Trophoblast cell (in vitro differentiated cells and primary cell): Measurements from ENCODE around the gene DNMBP.
"Not testable (repeated sequence)": the region's sequence is repeated elsewhere in the genome, so short reads cannot be mapped to it uniquely, and the experiment has no call there.

Source experiments
- DNase-seq, 2 donors: peaks; one replicate each; pipeline ENCODE4 v3.0.0-alpha.2; 2016
- H2AFZ ChIP-seq: 2 replicates; pipeline ENCODE4 v1.6.1; 2013; ENCODE audit warnings: low read length, moderate library complexity, mild to moderate bottlenecking; ENCODE audit not compliant: insufficient read depth, poor library complexity
- H2AK5ac ChIP-seq: 2 replicates; pipeline ENCODE4 v1.6.1; 2013; ENCODE audit warnings: mild to moderate bottlenecking, low read length
- H2BK120ac ChIP-seq: 2 replicates; pipeline ENCODE4 v1.6.1; 2013; ENCODE audit warnings: low read length, mild to moderate bottlenecking, moderate library complexity; ENCODE audit not compliant: insufficient read depth, poor library complexity
- H2BK12ac ChIP-seq: 2 replicates; pipeline ENCODE4 v1.6.1; 2013; ENCODE audit warnings: mild to moderate bottlenecking, low read length, moderate library complexity
- H2BK5ac ChIP-seq: 2 replicates; pipeline ENCODE4 v1.6.1; 2013; ENCODE audit warnings: low read length, low read depth, moderate library complexity, mild to moderate bottlenecking; ENCODE audit not compliant: poor library complexity
- H3K14ac ChIP-seq: 2 replicates; pipeline ENCODE4 v1.6.1; 2013; ENCODE audit warnings: mild to moderate bottlenecking, low read length
- H3K18ac ChIP-seq: 2 replicates; pipeline ENCODE4 v1.6.1; 2013; ENCODE audit warnings: mild to moderate bottlenecking, low read length
- H3K23ac ChIP-seq: 2 replicates; pipeline ENCODE4 v1.6.1; 2013; ENCODE audit warnings: low read length
- H3K27ac ChIP-seq: 2 replicates; pipeline ENCODE4 v1.5.1; 2013; ENCODE audit warnings: low read depth, mild to moderate bottlenecking, inconsistent platforms, low read length, moderate library complexity
- H3K27me3 ChIP-seq: 2 replicates; pipeline ENCODE4 v1.6.1; 2013; ENCODE audit warnings: inconsistent platforms, mild to moderate bottlenecking, low read length, moderate library complexity; ENCODE audit not compliant: insufficient read depth
- H3K36me3 ChIP-seq, 2 experiments: 1 replicate in 1 of 2; 2 replicates in 1 of 2; pipeline ENCODE4 v1.6.1; 2013; ENCODE audit warnings: low read length in 2 of 2, mild to moderate bottlenecking in 2 of 2, moderate library complexity in 1 of 2; ENCODE audit not compliant: insufficient read depth in 2 of 2, control insufficient read depth in 1 of 2
- H3K4ac ChIP-seq: 2 replicates; pipeline ENCODE4 v1.6.1; 2013; ENCODE audit warnings: low read depth, mild to moderate bottlenecking, low read length, moderate library complexity
- H3K4me1 ChIP-seq, 2 experiments: 1 replicate in 1 of 2; 2 replicates in 1 of 2; pipeline ENCODE4 v1.6.1; 2013; ENCODE audit warnings: low read length in 2 of 2, mild to moderate bottlenecking in 2 of 2, moderate library complexity in 1 of 2; ENCODE audit not compliant: insufficient read depth in 2 of 2, control insufficient read depth in 1 of 2
- H3K4me2 ChIP-seq: 2 replicates; pipeline ENCODE4 v1.6.1; 2013; ENCODE audit warnings: inconsistent platforms, mild to moderate bottlenecking, low read length, moderate library complexity
- H3K4me3 ChIP-seq: 2 replicates; pipeline ENCODE4 v1.5.1; 2013; ENCODE audit warnings: mild to moderate bottlenecking, low read depth, low read length, inconsistent platforms
- H3K79me1 ChIP-seq: one replicate; pipeline ENCODE4 v1.6.1; 2013; ENCODE audit warnings: low read length
- H3K79me2 ChIP-seq: 2 replicates; pipeline ENCODE4 v1.6.1; 2013; ENCODE audit warnings: low read length, mild to moderate bottlenecking; ENCODE audit not compliant: control insufficient read depth, insufficient read depth, poor library complexity
- H3K9ac ChIP-seq: 2 replicates; pipeline ENCODE4 v1.6.1; 2013; ENCODE audit warnings: mild to moderate bottlenecking, low read length
- H3K9me3 ChIP-seq: 2 replicates; pipeline ENCODE4 v1.6.1; 2013; ENCODE audit warnings: low read depth, mild to moderate bottlenecking, control low read depth, inconsistent platforms, low read length; ENCODE audit not compliant: insufficient read depth
- H4K12ac ChIP-seq: 2 replicates; pipeline ENCODE4 v1.6.1; 2013; ENCODE audit warnings: low read depth, mild to moderate bottlenecking, low read length, moderate library complexity
- H4K8ac ChIP-seq: 2 replicates; pipeline ENCODE4 v1.6.1; 2013; ENCODE audit warnings: low read depth, mild to moderate bottlenecking, low read length, moderate library complexity
- H4K91ac ChIP-seq: one replicate; pipeline ENCODE4 v1.6.1; 2013; ENCODE audit warnings: low read depth, mild to moderate bottlenecking, low read length, moderate library complexity
- WGBS: extraction: QIAGEN DNeasy Blood & Tissue Kit; methylation state at CpG from one replicate; pipeline ENCODE4 v1.1.7; 2013; ENCODE audit warnings: missing lambda C conversion rate; ENCODE audit not compliant: insufficient read length, insufficient coverage; ENCODE audit errors: extremely low coverage; 5-methylcytosine and 5-hydroxymethylcytosine counted together

Gene DNMBP

GRCh38 chr10:99937630-99938029 is 72.1 kb downstream of the DNMBP start:
- H4K12ac ChIP-seq: no peak overlapping the region
- no CpG with 5 or more reads among the region's 3 CpGs for WGBS
- no peak overlapping the region for H2BK12ac ChIP-seq
- H4K91ac ChIP-seq: no peak overlapping the region
- no peak overlapping the region for H2AK5ac ChIP-seq
- H3K9me3 ChIP-seq: no peaks in the 10 kb centered on the region
- H2BK120ac ChIP-seq: no peak overlapping the region
- no peak overlapping the region for H3K4me2 ChIP-seq
- peak overlapping the region; percentile 25 for H3K18ac ChIP-seq
- H3K4ac ChIP-seq: no peak overlapping the region
- no peak overlapping the region for H3K14ac ChIP-seq
- no peak overlapping the region for H3K9ac ChIP-seq
- no peak for DNase-seq
- H3K27me3 ChIP-seq: no peaks in the 10 kb centered on the region
- H3K23ac ChIP-seq: no peak overlapping the region
- no peak overlapping the region for H3K27ac ChIP-seq
- H4K8ac ChIP-seq: no peak overlapping the region
- no peak overlapping the region for H3K4me3 ChIP-seq
- H3K4me1 ChIP-seq: peaks cover 3 to 4% of the 10 kb centered on the region in 2 experiments
- no peak overlapping the region for H2BK5ac ChIP-seq
- H3K79me1 ChIP-seq: no peaks in the 10 kb centered on the region
- H2AFZ ChIP-seq: no peak overlapping the region
- H3K36me3 ChIP-seq: peaks cover 0 to 7% of the 10 kb centered on the region in 2 experiments
- no peaks in the 10 kb centered on the region for H3K79me2 ChIP-seq

- not testable (repeated sequence) for H3K4ac ChIP-seq, H2BK120ac ChIP-seq, H3K79me1 ChIP-seq, H3K36me3 ChIP-seq, H4K91ac ChIP-seq, H3K23ac ChIP-seq, H2AFZ ChIP-seq, H3K4me2 ChIP-seq, H3K9ac ChIP-seq, H4K12ac ChIP-seq, H3K79me2 ChIP-seq, H3K9me3 ChIP-seq, H3K18ac ChIP-seq, H4K8ac ChIP-seq, H3K4me3 ChIP-seq, H2BK12ac ChIP-seq, H2BK5ac ChIP-seq, H3K14ac ChIP-seq, DNase-seq, H2AK5ac ChIP-seq, H3K27ac ChIP-seq, H3K27me3 ChIP-seq
- WGBS: no CpG with 5 or more reads among the region's 7 CpGs
- H3K4me1 ChIP-seq: peaks cover 14 to 23% of the 10 kb centered on the region in 2 experiments
Observed at GRCh38 chr10:99932203-99932957, 77.4 kb downstream of the DNMBP start.

GRCh38 chr10:99930731-99931550 is 78.8 kb downstream of the DNMBP start:
- Histone ChIP-seq H3K14ac (no peak overlapping the region), H3K18ac (no peak overlapping the region), H3K36me3 (no peaks in the 10 kb centered on the region), H3K4me1 (peaks cover 20 to 29% of the 10 kb centered on the region in 2 experiments), H3K79me1 (peaks cover 4% of the 10 kb centered on the region), H2AFZ (no peak overlapping the region), H3K4me2 (peak overlapping the region; percentile 57), H4K12ac (no peak overlapping the region), H2AK5ac (no peak overlapping the region), H3K79me2 (no peaks in the 10 kb centered on the region), H3K27me3 (no peaks in the 10 kb centered on the region), H4K8ac (no peak overlapping the region), H3K9ac (no peak overlapping the region), H3K4me3 (no peak overlapping the region), H2BK12ac (no peak overlapping the region), H3K4ac (no peak overlapping the region), H2BK5ac (peak overlapping the region; percentile 51), H3K27ac (peak overlapping the region; percentile 88), H4K91ac (peak overlapping the region; percentile 1), H3K23ac (no peak overlapping the region), H3K9me3 (no peaks in the 10 kb centered on the region), H2BK120ac (no peak overlapping the region)
- peak; percentile 95 to 98 for DNase-seq
- WGBS: no CpG with 5 or more reads among the region's 9 CpGs

GRCh38 chr10:99929360-99929759 is 80.4 kb downstream of the DNMBP start:
- no peak overlapping the region for H2BK5ac ChIP-seq
- WGBS: no CpG with 5 or more reads among the region's 9 CpGs
- no peak overlapping the region for H3K4me3 ChIP-seq
- H4K12ac ChIP-seq: no peak overlapping the region
- no peak overlapping the region for H3K18ac ChIP-seq
- H3K27me3 ChIP-seq: no peaks in the 10 kb centered on the region
- H4K91ac ChIP-seq: no peak overlapping the region
- no peaks in the 10 kb centered on the region for H3K36me3 ChIP-seq
- H2BK120ac ChIP-seq: no peak overlapping the region
- H3K23ac ChIP-seq: no peak overlapping the region
- no peak overlapping the region for H2AK5ac ChIP-seq
- no peak overlapping the region for H3K4ac ChIP-seq
- H3K9ac ChIP-seq: no peak overlapping the region
- no peak overlapping the region for H4K8ac ChIP-seq
- no peak overlapping the region for H3K14ac ChIP-seq
- no peaks in the 10 kb centered on the region for H3K79me2 ChIP-seq
- no peak overlapping the region for H2BK12ac ChIP-seq
- H3K9me3 ChIP-seq: no peaks in the 10 kb centered on the region
- no peak overlapping the region for H3K27ac ChIP-seq
- DNase-seq: no peak
- peaks cover 20 to 29% of the 10 kb centered on the region in 2 experiments for H3K4me1 ChIP-seq
- H3K79me1 ChIP-seq: peaks cover 4% of the 10 kb centered on the region
- no peak overlapping the region for H2AFZ ChIP-seq
- H3K4me2 ChIP-seq: no peak overlapping the region
